Suprapubic skin (tissue), 4 donors: ENCODE data around the gene INPP5A.

ENCODE experiments used
- CTCF ChIP-seq, 2 donors: fragments of 200-600 bp in 1 of 2; fragments of 450-650 bp in 1 of 2; sonication (generic) in 1 of 2; IDR thresholded peaks; one replicate each; pipeline ENCODE4 v1.5.1; 2016 to 2019; ENCODE audit warnings: antibody characterized with exemption in 2 of 2, mild to moderate bottlenecking in 1 of 2, moderate library complexity in 1 of 2
- EP300 ChIP-seq: sonication (generic); formaldehyde crosslinking; IDR thresholded peaks from one replicate; pipeline ENCODE4 v1.6.1; 2017; ENCODE audit warnings: antibody characterized with exemption
- POLR2A ChIP-seq, 2 donors: fragments of 450-650 bp; IDR thresholded peaks; one replicate each; pipeline ENCODE4 v1.6.1; 2017; ENCODE audit warnings: antibody characterized with exemption in 2 of 2, mild to moderate bottlenecking in 2 of 2, moderate library complexity in 2 of 2
- POLR2AphosphoS5 ChIP-seq, 3 donors: sonication (generic); formaldehyde crosslinking; IDR thresholded peaks; one replicate each; pipeline ENCODE4 v1.6.1; 2017; ENCODE audit warnings: antibody characterized with exemption in 3 of 3

- TF ChIP-seq POLR2AphosphoS5 (IDR thresholded peaks at IDR 0.05), result no peak
- TF ChIP-seq CTCF (IDR thresholded peaks at IDR 0.05), result no peak
- TF ChIP-seq POLR2A (IDR thresholded peaks at IDR 0.05), result no peak
- no peak for TF ChIP-seq EP300
Observed at GRCh38 chr10:132560241-132560731, 22.7 kb downstream of the INPP5A start.
